PC-3 (cell line): ENCODE results near the gene ZBTB33. TPM values are rescaled to one million over a fixed set of nuclear protein-coding genes. Genes with fewer than 3 reads are reported as not detected.

Experiments
- ATAC-seq: fragments of 200-7000 bp; cut with Tn5 transposase; 2 replicates; pipeline ENCODE4 v1.9.1; 2020; ENCODE audit warnings: mild to moderate bottlenecking, moderate library complexity
- BruUV-seq: library from RNA; stranded (reverse); fragments of 400-500 nt; replicated peaks from 2 replicates; lab custom pipeline; 2021; lab: Mats Ljungman, UMichigan
- CTCF ChIA-PET: fragments of 300-600 bp; sonication (Branson Sonifier 250); formaldehyde crosslinking; loops from one replicate; lab custom pipeline; 2022; ENCODE audit warnings: antibody characterized with exemption; lab: Charles Lee
- POLR2A ChIA-PET: fragments of 300-600 bp; sonication (Branson Sonifier 250); formaldehyde crosslinking; loops from one replicate; lab custom pipeline; 2022; ENCODE audit warnings: antibody characterized with exemption; ENCODE audit not compliant: unreplicated experiment; lab: Charles Lee
- DNase-seq: peaks from one replicate; pipeline ENCODE4 v3.0.0-alpha.2; 2015
- H2AFZ ChIP-seq: fragments of 300-600 bp; sonication (generic); 2 replicates; pipeline ENCODE4 v1.6.0; 2016; ENCODE audit warnings: antibody characterized with exemption, low read length
- H3F3A ChIP-seq: fragments of 300-600 bp; sonication (generic); one replicate; pipeline ENCODE4 v1.6.0; 2017; ENCODE audit warnings: antibody characterized with exemption, low read length, control low read depth, mild to moderate bottlenecking; ENCODE audit not compliant: unreplicated experiment
- H3K27ac ChIP-seq: fragments of 300-600 bp; sonication (generic); 2 replicates; pipeline ENCODE4 v1.5.1; 2016; ENCODE audit warnings: mild to moderate bottlenecking, low read length
- H3K27me3 ChIP-seq: fragments of 300-600 bp; sonication (generic); 2 replicates; pipeline ENCODE4 v1.6.1; 2016; ENCODE audit warnings: low read length, mixed read lengths
- H3K36me3 ChIP-seq: fragments of 300-600 bp; sonication (generic); 2 replicates; pipeline ENCODE4 v1.6.1; 2016; ENCODE audit warnings: low read depth, mixed run types, low read length, mixed read lengths
- H3K4me1 ChIP-seq: fragments of 300-600 bp; sonication (generic); 2 replicates; pipeline ENCODE4 v1.5.1; 2016; ENCODE audit warnings: low read length; ENCODE audit not compliant: insufficient read depth
- H3K4me2 ChIP-seq: fragments of 300-600 bp; sonication (generic); 2 replicates; pipeline ENCODE4 v1.6.0; 2016; ENCODE audit warnings: low read length
- H3K4me3 ChIP-seq: fragments of 300-600 bp; sonication (generic); 2 replicates; pipeline ENCODE4 v1.5.1; 2016; ENCODE audit warnings: mild to moderate bottlenecking, low read length, mixed read lengths
- H3K79me2 ChIP-seq: fragments of 300-600 bp; sonication (generic); 2 replicates; pipeline ENCODE4 v1.6.1; 2017; ENCODE audit warnings: low read length, mixed read lengths
- H3K9ac ChIP-seq: fragments of 300-600 bp; sonication (generic); 2 replicates; pipeline ENCODE4 v1.6.0; 2016; ENCODE audit warnings: mild to moderate bottlenecking, low read length
- H3K9me2 ChIP-seq: fragments of 300-600 bp; sonication (generic); replicated peaks from 2 replicates; pipeline ENCODE4 v1.6.1; 2016; ENCODE audit warnings: mixed run types, low read length, mixed read lengths
- H3K9me3 ChIP-seq: fragments of 300-600 bp; sonication (generic); 2 replicates; pipeline ENCODE4 v1.6.1; 2016; ENCODE audit warnings: low read length, mixed read lengths
- H4K20me1 ChIP-seq: fragments of 300-600 bp; sonication (generic); 2 replicates; pipeline ENCODE4 v1.6.1; 2016; ENCODE audit warnings: low read length, mixed read lengths
- CTCF ChIP-seq: fragments of 300-600 bp; sonication (generic); conservative IDR thresholded peaks from 2 replicates; pipeline ENCODE4 v1.5.1; 2017; ENCODE audit warnings: antibody characterized with exemption, low read depth, mild to moderate bottlenecking, low read length
- EZH2 ChIP-seq: fragments of 300-600 bp; sonication (generic); IDR thresholded peaks from one replicate; pipeline ENCODE4 v1.6.1; 2017; ENCODE audit warnings: antibody characterized with exemption, mild to moderate bottlenecking, low read length; ENCODE audit not compliant: unreplicated experiment
- EZH2phosphoT487 ChIP-seq: fragments of 300-600 bp; sonication (generic); IDR thresholded peaks from 2 replicates; pipeline ENCODE4 v1.6.1; 2018; ENCODE audit warnings: mild to moderate bottlenecking, antibody characterized with exemption, low read length, borderline replicate concordance
- intact Hi-C: fragments of 100-400 bp; cut with micrococcal nuclease; formaldehyde crosslinking; loops from 2 replicates; pipeline ENCODE4 v1.9.0; 2023
- total RNA-seq: library from RNA; depleted of rRNA; stranded (reverse); fragments of >200 nt; gene quantifications from 2 replicates; pipeline ENCODE4 v1.2.3, GENCODE V29; 2014

Gene ZBTB33
- total RNA-seq, 1 experiment from 2014 or later, result 14.3 TPM

GRCh38 chrX:120293015-120293414, 42.4 kb downstream of the ZBTB33 start:
- intact Hi-C loops, result no loop called here
- CTCF ChIA-PET, result no interaction called here
- POLR2A ChIA-PET, result no interaction called here
- no peak for TF ChIP-seq EZH2phosphoT487
- TF ChIP-seq EZH2, result no peak
- no peak for TF ChIP-seq CTCF
- H3K9ac ChIP-seq, result no peak overlapping the region
- ATAC-seq (no peak), DNase-seq (no peak)
- H3K4me1 ChIP-seq, result no peaks in the 10 kb centered on the region
- H3K79me2 ChIP-seq, result no peaks in the 10 kb centered on the region
- no TSS peak for BruUV-seq
- H4K20me1 ChIP-seq, result no peaks in the 10 kb centered on the region
- no peak overlapping the region for H2AFZ ChIP-seq
- H3F3A ChIP-seq, result no peaks in the 10 kb centered on the region
- no peak overlapping the region for H3K4me2 ChIP-seq
- no peak overlapping the region for H3K27ac ChIP-seq
- H3K36me3 ChIP-seq, result no peaks in the 10 kb centered on the region
- no peak overlapping the region for H3K4me3 ChIP-seq
- no peaks in the 10 kb centered on the region for H3K9me3 ChIP-seq
- no peaks in the 10 kb centered on the region for H3K9me2 ChIP-seq
- no peaks in the 10 kb centered on the region for H3K27me3 ChIP-seq

GRCh38 chrX:120294651-120295050, 44.0 kb downstream of the ZBTB33 start:
- Histone ChIP-seq H3K4me1 (no peaks in the 10 kb centered on the region), H3F3A (no peaks in the 10 kb centered on the region), H3K27ac (no peak overlapping the region), H3K79me2 (no peaks in the 10 kb centered on the region), H3K4me2 (no peak overlapping the region), H3K4me3 (no peak overlapping the region), H3K9ac (no peak overlapping the region), H4K20me1 (no peaks in the 10 kb centered on the region), H3K9me3 (no peaks in the 10 kb centered on the region), H3K36me3 (no peaks in the 10 kb centered on the region), H3K9me2 (no peaks in the 10 kb centered on the region), H2AFZ (no peak overlapping the region), H3K27me3 (no peaks in the 10 kb centered on the region)
- intact Hi-C loops, result no loop called here
- no TSS peak for BruUV-seq
- ATAC-seq (no peak), DNase-seq (no peak)
- no peak for TF ChIP-seq EZH2phosphoT487
- no peak for TF ChIP-seq CTCF
- no peak for TF ChIP-seq EZH2
- ChIA-PET POLR2A (interaction anchor here (0.6 kb wide), 1 partner anchor 1923 kb away, joined by 3 read pairs; no protein-coding TSS in a partner anchor), CTCF (interaction anchor here (0.6 kb wide), 3 partner anchors 30 to 266 kb away, joined by 3 to 16 read pairs (median 6); no protein-coding TSS in a partner anchor)

GRCh38 chrX:120297923-120298322, 47.3 kb downstream of the ZBTB33 start:
- H3K4me2 ChIP-seq, result no peak overlapping the region
- H3K79me2 ChIP-seq, result no peaks in the 10 kb centered on the region
- H3F3A ChIP-seq, result no peaks in the 10 kb centered on the region
- DNase-seq, result no peak
- H3K27me3 ChIP-seq, result no peaks in the 10 kb centered on the region
- no peak for ATAC-seq
- H3K4me3 ChIP-seq, result no peak overlapping the region
- no peak overlapping the region for H3K9ac ChIP-seq
- no peaks in the 10 kb centered on the region for H3K4me1 ChIP-seq
- no peak overlapping the region for H3K27ac ChIP-seq
- intact Hi-C loops, result no loop called here
- H3K9me3 ChIP-seq, result no peaks in the 10 kb centered on the region
- no peaks in the 10 kb centered on the region for H4K20me1 ChIP-seq
- H3K36me3 ChIP-seq, result no peaks in the 10 kb centered on the region
- no peaks in the 10 kb centered on the region for H3K9me2 ChIP-seq
- ChIA-PET POLR2A (no interaction called here), CTCF (no interaction called here)
- TF ChIP-seq EZH2 (no peak), CTCF (no peak), EZH2phosphoT487 (no peak)
- BruUV-seq, result no TSS peak
- H2AFZ ChIP-seq, result no peak overlapping the region
